ENCODE measurements around the gene EFCAB12. TPM values are rescaled to one million over a fixed set of nuclear protein-coding genes. Genes with fewer than 3 reads are reported as not detected.

EFCAB12 gene
- total and polyA plus RNA-seq, 2 of the 8 experiments (the other 6 are each of a cell fraction or from before 2014, with no cell fraction given), result 0.60 to 0.99 TPM

- Histone ChIP-seq H2AFZ (ENCODE audit: low read length) (no peak overlapping the region), H3K36me3 (ENCODE audit: control insufficient read depth in 2 of 4, insufficient read depth in 4 of 4, low read length in 3 of 4) (peaks cover 4 to 21% (median 9%) of the 10 kb centered on the region in 4 experiments; a peak in 6 of 8 replicates), H2BK12ac (ENCODE audit: low read depth, low read length) (no peak overlapping the region), H4K5ac (ENCODE audit: insufficient read length, low read depth, low read length) (no peak overlapping the region), H3K9ac (replicated peaks in 1 of 4; ENCODE audit: extremely low read depth in 1 of 4, low read depth in 3 of 4, low read length in 3 of 4) (no peak overlapping the region), H2BK5ac (ENCODE audit: low read depth, low read length) (no peak overlapping the region), H4K91ac (replicated peaks; ENCODE audit: insufficient read length, low read length) (no peak overlapping the region), H3K23ac (ENCODE audit: insufficient read length) (no peak overlapping the region), H3K4ac (replicated peaks; ENCODE audit: insufficient read length, low read depth, low read length) (no peak overlapping the region), H2BK20ac (ENCODE audit: low read length) (no peak overlapping the region), H4K20me1 (replicated peaks in 1 of 2; ENCODE audit: control insufficient read depth in 1 of 2, insufficient read depth in 2 of 2, low read length in 2 of 2) (no peaks in the 10 kb centered on the region), H3K27ac (ENCODE audit: low read depth, low read length) (no peak overlapping the region), H4K8ac (ENCODE audit: extremely low read depth, insufficient read depth, low read length) (no peak overlapping the region), H3K27me3 (replicated peaks in 1 of 4; ENCODE audit: control insufficient read depth in 3 of 4, extremely low read depth in 1 of 4, insufficient read depth in 3 of 4, low read length in 3 of 4) (no peaks in the 10 kb centered on the region), H3K4me2 (ENCODE audit: insufficient read depth in 1 of 2, low read depth in 2 of 2, low read length in 2 of 2) (no peak overlapping the region), H3K4me3 (ENCODE audit: extremely low read depth in 1 of 4, insufficient read depth in 2 of 4, low read depth in 3 of 4, low read length in 4 of 4) (no peak overlapping the region), H2BK15ac (ENCODE audit: low read length) (no peak overlapping the region), H3K9me3 (ENCODE audit: insufficient read depth in 2 of 2, low read depth in 1 of 2, low read length in 1 of 2) (no peaks in the 10 kb centered on the region), H2AK5ac (ENCODE audit: low read depth, low read length) (no peak overlapping the region), H2BK120ac (replicated peaks; ENCODE audit: low read depth, low read length) (no peak overlapping the region), H3K23me2 (ENCODE audit: low read depth, low read length) (no peaks in the 10 kb centered on the region), H3K56ac (replicated peaks; ENCODE audit: insufficient read length, low read depth, low read length) (no peak overlapping the region), H3K4me1 (replicated peaks in 1 of 4; ENCODE audit: control insufficient read depth in 3 of 4, insufficient read depth in 4 of 4, low read length in 3 of 4) (no peaks in the 10 kb centered on the region), H3K18ac (ENCODE audit: extremely low read depth, low read length) (no peak overlapping the region), H3K79me2 (ENCODE audit: control insufficient read depth in 1 of 2, insufficient read depth in 2 of 2, low read length in 2 of 2) (no peaks in the 10 kb centered on the region), H3K14ac (ENCODE audit: insufficient read length) (no peak overlapping the region), H3K79me1 (ENCODE audit: low read depth, low read length) (no peaks in the 10 kb centered on the region)
- no peak for TF ChIP-seq YY1 (IDR thresholded peaks at IDR 0.05; ENCODE audit: low read depth, low read length)
- TF ChIP-seq SP1 (IDR thresholded peaks at IDR 0.05; ENCODE audit: low read depth, low read length), result no peak
- no peak for TF ChIP-seq HDAC6 (IDR thresholded peaks at IDR 0.05; ENCODE audit: low read depth, low read length)
- TF ChIP-seq HDAC2 (IDR thresholded peaks at IDR 0.05; ENCODE audit: borderline replicate concordance in 1 of 2, low read depth in 2 of 2, low read length in 2 of 2), result no peak
- CTCF ChIA-PET (ENCODE audit: partially characterized antibody), result interaction anchor here (1.1 to 2.0 kb wide), 5 partner anchors 10 to 92 kb away, joined by 3 to 7 read pairs (median 5); no protein-coding TSS in a partner anchor
- no peak for DNase-seq (ENCODE audit: low read depth in 1 of 2, low spot score in 2 of 2)
- WGBS, 2 experiments (ENCODE audit: extremely low coverage in 1 of 2, insufficient coverage in 1 of 2, insufficient read length in 1 of 2, insufficient replicate concordance in 2 of 2, low coverage in 1 of 2, low lambda C conversion rate in 2 of 2, missing lambda C conversion rate in 1 of 2), result 91% methylated on average over 10 of the region's 10 CpGs; no CpG with 5 or more reads in 1 of the 2 experiments
- FAIRE-seq, result no peak
- POLR2A ChIA-PET (ENCODE audit: partially characterized antibody), result interaction anchor here (0.6 to 1.1 kb wide), 3 partner anchors 27 to 313 kb away, joined by 3 to 4 read pairs (median 3); no protein-coding TSS in a partner anchor
These were observed 46.8 kb upstream of the EFCAB12 start for GRCh38 chr3:129474984-129475804.

All from H1 (cell line).